HCEC 1CT (cell line): ENCODE measurements around the gene GPR158.
"Not testable (repeated sequence)": the region's sequence is repeated elsewhere in the genome, so short reads cannot be mapped to it uniquely, and the experiment has no call there.

Experiments used
- DNase-seq: peaks from one replicate; pipeline ENCODE4 v3.0.0-alpha.2; 2017

GPR158 gene

GRCh38 chr10:25174461-25175230 lies at the start of gene GPR158:
Gene GPR158 (plus strand): TSS chr10:25175001. CDS start chr10:25175421, 420 bp downstream.
- no peak for DNase-seq

GRCh38 chr10:25125201-25125611 lies 49.6 kb upstream of the GPR158 start:
- no peak for DNase-seq

GRCh38 chr10:25129592-25129991 lies 45.2 kb upstream of the GPR158 start:
- DNase-seq: no peak

- DNase-seq: peak; percentile 11
Measured at GRCh38 chr10:25130906-25131305, 43.9 kb upstream of the GPR158 start.

GRCh38 chr10:25142116-25142864 lies 32.5 kb upstream of the GPR158 start:
- DNase-seq: no peak

- DNase-seq: no peak
Measured at GRCh38 chr10:25157650-25158049, 17.2 kb upstream of the GPR158 start.

GRCh38 chr10:25159591-25159990 lies 15.2 kb upstream of the GPR158 start:
- no peak for DNase-seq

GRCh38 chr10:25162391-25162790 lies 12.4 kb upstream of the GPR158 start:
- DNase-seq: no peak

GRCh38 chr10:25163464-25163863 lies 11.3 kb upstream of the GPR158 start:
- not testable (repeated sequence) for DNase-seq

GRCh38 chr10:25169740-25170139 lies 5.1 kb upstream of the GPR158 start:
- no peak for DNase-seq

GRCh38 chr10:25170627-25171026 lies 4.2 kb upstream of the GPR158 start:
- DNase-seq: no peak

GRCh38 chr10:25175527-25176420 lies 973 bp downstream of the GPR158 start:
- DNase-seq: no peak

- no peak for DNase-seq
Measured at GRCh38 chr10:25176421-25176968, 1.7 kb downstream of the GPR158 start.

- no peak for DNase-seq
Measured at GRCh38 chr10:25177093-25177753, 2.4 kb downstream of the GPR158 start.

- no peak for DNase-seq
Measured at GRCh38 chr10:25177754-25178135, 2.9 kb downstream of the GPR158 start.

GRCh38 chr10:25178411-25178810 lies 3.6 kb downstream of the GPR158 start:
- no peak for DNase-seq

GRCh38 chr10:25180801-25181200 lies 6.0 kb downstream of the GPR158 start:
- DNase-seq: no peak

GRCh38 chr10:25182636-25183035 lies 7.8 kb downstream of the GPR158 start:
- no peak for DNase-seq

GRCh38 chr10:25191162-25191895 lies 16.5 kb downstream of the GPR158 start:
- no peak for DNase-seq

- DNase-seq: no peak
Measured at GRCh38 chr10:25198151-25198550, 23.4 kb downstream of the GPR158 start.

GRCh38 chr10:25206693-25207414 lies 32.1 kb downstream of the GPR158 start:
- no peak for DNase-seq
